ENCODE data around the gene SCO1. TPM values are rescaled to one million over a fixed set of nuclear protein-coding genes. Genes with fewer than 3 reads are reported as not detected.
A peak's percentile ranks its signal among the peaks of the same experiment; 100 is the strongest.

Gene SCO1
- total and polyA plus RNA-seq, 4 donors = 21.4 to 30.2 (median 25.4) TPM

- WGBS (ENCODE audit: insufficient coverage) = no CpG with 5 or more reads among the region's 5 CpGs
- H3K27me3 ChIP-seq (ENCODE audit: control insufficient read depth, insufficient read depth, low read length) = no peaks in the 10 kb centered on the region
- H3K36me3 ChIP-seq (ENCODE audit: control insufficient read depth, insufficient read depth, low read length) = no peaks in the 10 kb centered on the region
- no peaks in the 10 kb centered on the region for H3K9me3 ChIP-seq (ENCODE audit: control insufficient read depth, insufficient read depth, low read length)
- H3K4me3 ChIP-seq (ENCODE audit: low read depth, low read length) = no peak overlapping the region
- H3K4me1 ChIP-seq (ENCODE audit: control insufficient read depth, insufficient read depth, low read length) = no peaks in the 10 kb centered on the region
- H3K27ac ChIP-seq (ENCODE audit: low read depth, low read length) = no peak overlapping the region
- DNase-seq (ENCODE audit: low read depth in 4 of 6, low spot score in 6 of 6) = no peak
These were observed 49.0 kb downstream of the SCO1 start for GRCh38 chr17:10648381-10648780.

- no peak overlapping the region for H3K4me3 ChIP-seq (ENCODE audit: low read depth, low read length)
- no peaks in the 10 kb centered on the region for H3K36me3 ChIP-seq (ENCODE audit: control insufficient read depth, insufficient read depth, low read length)
- no peaks in the 10 kb centered on the region for H3K4me1 ChIP-seq (ENCODE audit: control insufficient read depth, insufficient read depth, low read length)
- no peaks in the 10 kb centered on the region for H3K27me3 ChIP-seq (ENCODE audit: control insufficient read depth, insufficient read depth, low read length)
- WGBS (ENCODE audit: insufficient coverage) = 33% methylated on average over 5 of the region's 8 CpGs
- H3K27ac ChIP-seq (ENCODE audit: low read depth, low read length) = no peak overlapping the region
- DNase-seq (ENCODE audit: low read depth in 4 of 6, low spot score in 6 of 6) = peak; percentile 22 to 90 (median 58)
- H3K9me3 ChIP-seq (ENCODE audit: control insufficient read depth, insufficient read depth, low read length) = no peaks in the 10 kb centered on the region
These were observed 50.8 kb downstream of the SCO1 start for GRCh38 chr17:10646392-10646990.

GRCh38 chr17:10640475-10640874, 56.9 kb downstream of the SCO1 start:
- WGBS (ENCODE audit: insufficient coverage) = 92% methylated on average over 2 of the region's 3 CpGs
- no peak for DNase-seq (ENCODE audit: low read depth in 4 of 6, low spot score in 6 of 6)
- Histone ChIP-seq H3K27me3 (ENCODE audit: control insufficient read depth, insufficient read depth, low read length) (no peaks in the 10 kb centered on the region), H3K9me3 (ENCODE audit: control insufficient read depth, insufficient read depth, low read length) (no peaks in the 10 kb centered on the region), H3K4me1 (ENCODE audit: control insufficient read depth, insufficient read depth, low read length) (no peaks in the 10 kb centered on the region), H3K36me3 (ENCODE audit: control insufficient read depth, insufficient read depth, low read length) (peaks cover 6% of the 10 kb centered on the region), H3K27ac (ENCODE audit: low read depth, low read length) (no peak overlapping the region), H3K4me3 (ENCODE audit: low read depth, low read length) (no peak overlapping the region)

- H3K9me3 ChIP-seq (ENCODE audit: control insufficient read depth, insufficient read depth, low read length) = no peaks in the 10 kb centered on the region
- H3K27me3 ChIP-seq (ENCODE audit: control insufficient read depth, insufficient read depth, low read length) = no peaks in the 10 kb centered on the region
- H3K27ac ChIP-seq (ENCODE audit: low read depth, low read length) = no peak overlapping the region
- H3K4me3 ChIP-seq (ENCODE audit: low read depth, low read length) = no peak overlapping the region
- H3K36me3 ChIP-seq (ENCODE audit: control insufficient read depth, insufficient read depth, low read length) = peaks cover 10% of the 10 kb centered on the region
- DNase-seq (ENCODE audit: low read depth in 4 of 6, low spot score in 6 of 6) = no peak
- WGBS (ENCODE audit: insufficient coverage) = 92% methylated on average over 25 of the region's 25 CpGs
- H3K4me1 ChIP-seq (ENCODE audit: control insufficient read depth, insufficient read depth, low read length) = no peaks in the 10 kb centered on the region
These were observed 59.2 kb downstream of the SCO1 start for GRCh38 chr17:10638151-10638550.

DNA sequence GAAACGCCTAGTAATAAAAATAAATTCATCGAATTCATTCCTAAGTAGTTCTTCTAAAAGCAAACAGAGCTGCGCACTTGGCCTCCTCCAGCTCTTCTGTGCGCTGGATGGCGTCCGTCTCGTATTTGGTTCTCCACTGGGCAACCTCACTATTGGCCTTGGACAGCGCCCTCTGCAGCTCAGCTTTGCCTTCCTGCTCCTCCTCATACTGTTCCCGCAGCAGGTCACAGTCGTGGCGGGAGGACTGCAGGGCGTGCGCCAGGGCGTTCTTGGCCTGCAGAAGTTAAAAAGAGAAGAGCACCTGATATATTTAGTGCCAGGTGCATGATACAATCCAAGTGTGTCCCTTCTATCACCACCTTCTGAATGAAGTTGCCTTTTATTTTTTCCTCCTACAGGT, 62.0 kb downstream of the SCO1 start:
- H3K27ac ChIP-seq (ENCODE audit: low read depth, low read length) = no peak overlapping the region
- no peak overlapping the region for H3K4me3 ChIP-seq (ENCODE audit: low read depth, low read length)
- no peaks in the 10 kb centered on the region for H3K9me3 ChIP-seq (ENCODE audit: control insufficient read depth, insufficient read depth, low read length)
- DNase-seq (ENCODE audit: low read depth in 4 of 6, low spot score in 6 of 6) = peak in 1 of 6 donors; percentile 18
- H3K4me1 ChIP-seq (ENCODE audit: control insufficient read depth, insufficient read depth, low read length) = no peaks in the 10 kb centered on the region
- no peaks in the 10 kb centered on the region for H3K27me3 ChIP-seq (ENCODE audit: control insufficient read depth, insufficient read depth, low read length)
- WGBS (ENCODE audit: insufficient coverage) = 87% methylated on average over 9 of the region's 14 CpGs
- H3K36me3 ChIP-seq (ENCODE audit: control insufficient read depth, insufficient read depth, low read length) = peaks cover 10% of the 10 kb centered on the region

DNA sequence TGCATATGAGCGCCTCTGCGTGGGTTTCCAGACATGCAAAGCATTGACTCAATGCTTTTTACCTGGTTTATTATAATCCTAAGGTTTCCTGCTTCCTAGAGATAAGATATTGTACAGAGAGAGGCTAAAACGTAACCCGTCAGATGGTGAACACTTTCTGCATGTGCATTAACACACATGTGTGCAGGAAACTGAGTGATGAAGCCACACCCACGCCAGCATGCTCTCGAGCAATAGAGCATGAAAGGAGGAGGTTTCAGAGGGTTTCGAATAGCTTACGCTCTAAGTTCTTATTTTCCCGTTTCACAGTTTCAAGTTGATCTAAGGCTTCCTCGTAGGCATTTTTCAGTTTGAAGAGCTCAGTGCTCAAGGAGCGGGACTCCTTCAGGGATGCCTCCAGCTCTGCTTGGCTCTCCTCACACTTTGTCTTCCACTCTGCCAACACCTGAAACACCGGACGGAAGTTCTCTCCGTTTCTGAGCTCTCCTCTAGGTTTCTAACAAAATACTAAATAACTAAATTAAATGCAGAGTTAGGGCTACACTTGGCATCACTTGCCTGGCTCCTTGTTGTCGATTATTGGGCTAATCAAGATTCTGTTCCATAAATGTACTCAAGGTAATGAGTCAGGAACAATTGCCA, 63.5 kb downstream of the SCO1 start:
- peaks cover 15% of the 10 kb centered on the region for H3K36me3 ChIP-seq (ENCODE audit: control insufficient read depth, insufficient read depth, low read length)
- DNase-seq (ENCODE audit: low read depth in 4 of 6, low spot score in 6 of 6) = no peak
- no peaks in the 10 kb centered on the region for H3K27me3 ChIP-seq (ENCODE audit: control insufficient read depth, insufficient read depth, low read length)
- no peak overlapping the region for H3K27ac ChIP-seq (ENCODE audit: low read depth, low read length)
- WGBS (ENCODE audit: insufficient coverage) = 89% methylated on average over 11 of the region's 15 CpGs
- H3K4me1 ChIP-seq (ENCODE audit: control insufficient read depth, insufficient read depth, low read length) = no peaks in the 10 kb centered on the region
- H3K9me3 ChIP-seq (ENCODE audit: control insufficient read depth, insufficient read depth, low read length) = no peaks in the 10 kb centered on the region
- H3K4me3 ChIP-seq (ENCODE audit: low read depth, low read length) = no peak overlapping the region

GRCh38 chr17:10631701-10632100, 65.6 kb downstream of the SCO1 start:
- no peaks in the 10 kb centered on the region for H3K27me3 ChIP-seq (ENCODE audit: control insufficient read depth, insufficient read depth, low read length)
- H3K4me1 ChIP-seq (ENCODE audit: control insufficient read depth, insufficient read depth, low read length) = no peaks in the 10 kb centered on the region
- 95% methylated on average over 15 of the region's 15 CpGs for WGBS (ENCODE audit: insufficient coverage)

DNA sequence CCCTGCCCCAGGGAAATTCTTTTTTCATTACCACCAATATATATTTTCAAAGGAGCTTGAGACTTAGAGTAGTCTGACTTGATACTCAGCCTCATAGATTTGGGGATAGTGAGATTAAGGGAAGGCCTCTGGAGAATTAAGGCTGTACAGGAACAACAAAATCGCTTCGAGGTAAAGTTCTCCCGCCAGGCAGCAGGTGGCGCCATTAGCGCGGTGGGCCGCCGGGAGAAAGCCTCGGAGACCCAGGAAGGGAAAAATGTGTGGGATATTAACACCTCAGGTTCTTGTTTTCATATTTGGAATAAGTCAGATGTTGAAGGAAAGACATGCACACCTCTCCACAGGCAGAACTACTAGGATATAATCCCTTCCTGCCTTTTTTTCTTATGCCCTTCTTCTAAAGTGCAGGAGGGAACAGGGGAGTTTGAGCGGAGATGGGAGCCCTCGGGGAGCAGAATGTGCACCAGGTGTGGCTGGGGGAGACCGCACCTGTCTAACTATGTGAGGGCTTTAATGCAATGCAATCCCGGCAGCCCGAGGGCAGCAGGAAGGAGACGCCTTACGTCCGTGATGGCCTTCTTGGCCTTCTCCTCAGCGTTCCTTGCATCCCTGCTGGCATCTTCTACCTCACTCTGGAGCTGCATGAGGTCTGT, 66.2 kb downstream of the SCO1 start:
- DNase-seq (ENCODE audit: low read depth in 4 of 6, low spot score in 6 of 6) = peak in 2 of 6 donors; percentile 34 to 47
- 37% methylated on average over 13 of the region's 18 CpGs for WGBS (ENCODE audit: insufficient coverage)
- H3K36me3 ChIP-seq (ENCODE audit: control insufficient read depth, insufficient read depth, low read length) = peaks cover 11% of the 10 kb centered on the region
- H3K4me1 ChIP-seq (ENCODE audit: control insufficient read depth, insufficient read depth, low read length) = no peaks in the 10 kb centered on the region
- H3K27ac ChIP-seq (ENCODE audit: low read depth, low read length) = no peak overlapping the region
- no peaks in the 10 kb centered on the region for H3K27me3 ChIP-seq (ENCODE audit: control insufficient read depth, insufficient read depth, low read length)
- H3K4me3 ChIP-seq (ENCODE audit: low read depth, low read length) = no peak overlapping the region
- H3K9me3 ChIP-seq (ENCODE audit: control insufficient read depth, insufficient read depth, low read length) = no peaks in the 10 kb centered on the region

More at GRCh38 chr17:10631701-10632100, 65.6 kb downstream of the SCO1 start:
- Histone ChIP-seq H3K36me3 (ENCODE audit: control insufficient read depth, insufficient read depth, low read length) (peaks cover 11% of the 10 kb centered on the region), H3K4me3 (ENCODE audit: low read depth, low read length) (no peak overlapping the region), H3K9me3 (ENCODE audit: control insufficient read depth, insufficient read depth, low read length) (no peaks in the 10 kb centered on the region), H3K27ac (ENCODE audit: low read depth, low read length) (no peak overlapping the region)
- DNase-seq (ENCODE audit: low read depth in 4 of 6, low spot score in 6 of 6) = no peak

GRCh38 chr17:10629706-10630105, 67.6 kb downstream of the SCO1 start:
- Histone ChIP-seq H3K4me3 (ENCODE audit: low read depth, low read length) (no peak overlapping the region), H3K36me3 (ENCODE audit: control insufficient read depth, insufficient read depth, low read length) (peaks cover 8% of the 10 kb centered on the region), H3K4me1 (ENCODE audit: control insufficient read depth, insufficient read depth, low read length) (no peaks in the 10 kb centered on the region), H3K27ac (ENCODE audit: low read depth, low read length) (no peak overlapping the region), H3K27me3 (ENCODE audit: control insufficient read depth, insufficient read depth, low read length) (no peaks in the 10 kb centered on the region), H3K9me3 (ENCODE audit: control insufficient read depth, insufficient read depth, low read length) (no peaks in the 10 kb centered on the region)
- over 99% methylated on average over 10 of the region's 12 CpGs for WGBS (ENCODE audit: insufficient coverage)
- DNase-seq (ENCODE audit: low read depth in 4 of 6, low spot score in 6 of 6) = no peak

DNA sequence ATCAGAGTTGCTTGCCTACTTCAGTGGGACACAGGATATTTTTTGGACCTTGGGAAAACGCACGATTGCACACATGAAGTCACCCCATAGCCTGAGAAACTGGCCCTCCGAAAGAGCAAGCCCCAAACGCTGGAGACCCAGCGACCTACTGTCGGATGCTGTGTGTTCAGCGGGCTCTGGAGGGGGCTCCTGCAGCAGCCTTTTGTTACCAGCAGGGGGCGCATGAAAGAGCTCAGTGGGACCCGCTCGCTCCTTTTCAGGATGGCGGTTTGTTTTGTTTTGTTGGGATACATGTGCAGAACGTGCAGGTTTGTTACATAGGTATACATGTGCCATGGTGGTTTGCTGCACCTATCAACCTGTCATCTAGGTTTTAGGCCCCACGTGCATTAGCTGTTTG, 68.6 kb downstream of the SCO1 start:
- Histone ChIP-seq H3K4me3 (ENCODE audit: low read depth, low read length) (no peak overlapping the region), H3K27ac (ENCODE audit: low read depth, low read length) (no peak overlapping the region), H3K4me1 (ENCODE audit: control insufficient read depth, insufficient read depth, low read length) (no peaks in the 10 kb centered on the region), H3K36me3 (ENCODE audit: control insufficient read depth, insufficient read depth, low read length) (peaks cover 8% of the 10 kb centered on the region), H3K9me3 (ENCODE audit: control insufficient read depth, insufficient read depth, low read length) (no peaks in the 10 kb centered on the region), H3K27me3 (ENCODE audit: control insufficient read depth, insufficient read depth, low read length) (no peaks in the 10 kb centered on the region)
- DNase-seq (ENCODE audit: low read depth in 4 of 6, low spot score in 6 of 6) = no peak
- WGBS (ENCODE audit: insufficient coverage) = 79% methylated on average over 12 of the region's 13 CpGs
